NCI-H1105 treated with DMSO at 0.1 percent for 48 hours (cell line): Measurements from ENCODE around the gene LGI2.

Experiments
- DNase-seq: peaks from one replicate; lab custom pipeline; 2025; lab: John Stamatoyannopoulos, UW

LGI2 gene

GRCh38 chr4:24965627-24966026, 65.1 kb downstream of the LGI2 start:
- DNase-seq, result no peak

- no peak for DNase-seq
Observed at GRCh38 chr4:24963277-24963676, 67.5 kb downstream of the LGI2 start.

- DNase-seq, result no peak
Observed at GRCh38 chr4:24957886-24958285, 72.9 kb downstream of the LGI2 start.

- DNase-seq, result no peak
Observed at GRCh38 chr4:24956763-24957162, 74.0 kb downstream of the LGI2 start.

GRCh38 chr4:24956091-24956490, 74.7 kb downstream of the LGI2 start:
- DNase-seq, result no peak

GRCh38 chr4:24952667-24953066, 78.1 kb downstream of the LGI2 start:
- DNase-seq, result no peak

GRCh38 chr4:24949970-24950369, 80.8 kb downstream of the LGI2 start:
- no peak for DNase-seq
